ES-I3 (cell line): ENCODE data around the gene MASP1.

ENCODE experiments used
- H3K36me3 ChIP-seq: 2 replicates; pipeline ENCODE4 v1.6.1; 2013; ENCODE audit warnings: mild to moderate bottlenecking, low read length, control low read depth, moderate library complexity; ENCODE audit not compliant: insufficient read depth
- H3K4me1 ChIP-seq: 2 replicates; pipeline ENCODE4 v1.6.1; 2013; ENCODE audit warnings: mild to moderate bottlenecking, control low read depth, low read length; ENCODE audit not compliant: insufficient read depth
- H3K9ac ChIP-seq: 2 replicates; pipeline ENCODE4 v1.6.1; 2013; ENCODE audit warnings: low read depth, mild to moderate bottlenecking, low read length, moderate library complexity
- H3K9me3 ChIP-seq: 2 replicates; pipeline ENCODE4 v1.6.1; 2013; ENCODE audit warnings: mild to moderate bottlenecking, low read length, moderate library complexity; ENCODE audit not compliant: control insufficient read depth, insufficient read depth

Gene MASP1

GRCh38 chr3:187310954-187311470, 19.5 kb upstream of the MASP1 start:
- H3K9me3 ChIP-seq = no peaks in the 10 kb centered on the region; the same call in 1 of the 2 replicates
- 0 out of 2 replicates have a peak, but pooled peaks cover under 1% of the 10 kb centered on the region for H3K4me1 ChIP-seq
- H3K9ac ChIP-seq = no peak overlapping the region
- H3K36me3 ChIP-seq = no peaks in the 10 kb centered on the region

DNA sequence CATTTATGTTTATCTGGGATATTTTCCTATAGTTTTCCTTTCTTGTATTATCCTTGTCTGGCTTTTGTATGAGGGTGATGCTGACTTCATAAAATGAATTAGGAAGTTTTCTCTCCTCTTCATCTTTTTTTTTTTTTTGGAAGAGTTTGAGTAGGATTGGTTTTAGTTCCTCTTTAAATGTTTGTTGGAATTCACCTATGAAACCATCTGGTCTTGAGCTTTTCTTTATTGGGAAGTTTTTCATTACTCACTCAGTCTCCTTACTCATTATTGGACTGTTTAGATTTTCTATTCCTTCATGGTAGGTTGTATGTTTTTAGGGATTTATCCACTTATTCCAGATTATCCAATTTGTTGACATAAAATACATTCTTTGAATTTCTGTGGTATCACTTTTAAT, 18.7 kb upstream of the MASP1 start:
- Histone ChIP-seq H3K4me1 (peaks cover 6% of the 10 kb centered on the region; the same call in 1 of the 2 replicates), H3K9ac (no peak overlapping the region), H3K36me3 (no peaks in the 10 kb centered on the region), H3K9me3 (no peaks in the 10 kb centered on the region; the same call in 1 of the 2 replicates)

- Histone ChIP-seq H3K9me3 (no peaks in the 10 kb centered on the region; the same call in 1 of the 2 replicates), H3K4me1 (peaks cover 6% of the 10 kb centered on the region; the same call in 1 of the 2 replicates), H3K9ac (no peak overlapping the region), H3K36me3 (no peaks in the 10 kb centered on the region)
Observed at GRCh38 chr3:187305881-187306280, 14.3 kb upstream of the MASP1 start.

GRCh38 chr3:187299611-187300010, 8.1 kb upstream of the MASP1 start:
- H3K4me1 ChIP-seq = no peaks in the 10 kb centered on the region
- no peak overlapping the region for H3K9ac ChIP-seq
- H3K36me3 ChIP-seq = no peaks in the 10 kb centered on the region
- H3K9me3 ChIP-seq = no peaks in the 10 kb centered on the region

GRCh38 chr3:187296911-187297310, 5.4 kb upstream of the MASP1 start:
- peaks cover 18% of the 10 kb centered on the region for H3K4me1 ChIP-seq
- H3K9ac ChIP-seq = no peak overlapping the region
- no peaks in the 10 kb centered on the region for H3K36me3 ChIP-seq
- H3K9me3 ChIP-seq = no peaks in the 10 kb centered on the region

GRCh38 chr3:187296058-187296457, 4.5 kb upstream of the MASP1 start:
- no peaks in the 10 kb centered on the region for H3K9me3 ChIP-seq
- H3K9ac ChIP-seq = no peak overlapping the region
- no peaks in the 10 kb centered on the region for H3K36me3 ChIP-seq
- peaks cover 18% of the 10 kb centered on the region for H3K4me1 ChIP-seq

GRCh38 chr3:187295316-187296034, 3.9 kb upstream of the MASP1 start:
- Histone ChIP-seq H3K4me1 (peaks cover 18% of the 10 kb centered on the region), H3K9ac (no peak overlapping the region), H3K9me3 (no peaks in the 10 kb centered on the region), H3K36me3 (no peaks in the 10 kb centered on the region)

DNA sequence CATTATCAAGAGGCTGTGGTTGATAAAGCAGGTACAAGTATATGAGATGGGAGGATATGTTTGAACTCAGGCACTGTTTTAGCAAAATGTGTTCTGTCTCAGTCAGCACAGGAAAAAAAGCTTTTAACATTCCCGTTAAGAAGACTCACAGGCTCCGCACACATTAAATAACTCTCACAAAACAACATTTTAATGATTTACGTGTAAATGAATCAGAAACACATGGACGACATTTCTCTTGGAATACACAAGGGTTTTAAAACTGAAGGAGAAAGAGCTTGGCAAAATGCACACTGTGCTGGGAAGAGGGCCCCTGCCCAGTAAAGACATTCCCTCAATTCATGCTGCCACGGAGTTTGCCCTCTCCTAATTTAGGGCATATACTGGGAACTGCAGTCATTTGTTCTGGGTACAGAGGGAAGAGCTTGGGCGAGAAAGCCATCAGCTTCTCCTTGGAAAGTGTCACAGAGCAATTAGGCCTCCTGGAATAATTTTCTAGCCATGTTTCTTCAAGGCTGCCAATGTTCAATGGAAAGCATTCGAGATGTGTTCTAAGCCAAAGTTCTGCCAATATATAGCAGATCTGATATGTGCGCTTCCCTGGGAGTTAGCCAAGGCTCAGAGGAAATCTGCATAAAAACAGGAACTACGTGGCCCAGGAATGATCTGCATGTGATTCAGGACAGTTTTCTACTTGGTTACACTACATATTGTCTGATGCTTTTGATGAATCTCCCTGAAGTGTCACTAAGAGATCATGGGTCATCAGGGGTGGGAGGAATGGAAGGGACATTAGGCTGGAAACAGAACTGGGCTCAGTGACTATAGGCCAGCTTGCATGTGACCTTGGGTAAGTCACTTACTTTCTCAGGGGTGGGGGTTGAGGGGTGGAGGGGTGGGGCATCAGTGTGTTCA, 2.2 kb upstream of the MASP1 start:
- no peaks in the 10 kb centered on the region for H3K36me3 ChIP-seq
- no peaks in the 10 kb centered on the region for H3K9me3 ChIP-seq
- H3K4me1 ChIP-seq = peaks cover 18% of the 10 kb centered on the region
- H3K9ac ChIP-seq = no peak overlapping the region

DNA sequence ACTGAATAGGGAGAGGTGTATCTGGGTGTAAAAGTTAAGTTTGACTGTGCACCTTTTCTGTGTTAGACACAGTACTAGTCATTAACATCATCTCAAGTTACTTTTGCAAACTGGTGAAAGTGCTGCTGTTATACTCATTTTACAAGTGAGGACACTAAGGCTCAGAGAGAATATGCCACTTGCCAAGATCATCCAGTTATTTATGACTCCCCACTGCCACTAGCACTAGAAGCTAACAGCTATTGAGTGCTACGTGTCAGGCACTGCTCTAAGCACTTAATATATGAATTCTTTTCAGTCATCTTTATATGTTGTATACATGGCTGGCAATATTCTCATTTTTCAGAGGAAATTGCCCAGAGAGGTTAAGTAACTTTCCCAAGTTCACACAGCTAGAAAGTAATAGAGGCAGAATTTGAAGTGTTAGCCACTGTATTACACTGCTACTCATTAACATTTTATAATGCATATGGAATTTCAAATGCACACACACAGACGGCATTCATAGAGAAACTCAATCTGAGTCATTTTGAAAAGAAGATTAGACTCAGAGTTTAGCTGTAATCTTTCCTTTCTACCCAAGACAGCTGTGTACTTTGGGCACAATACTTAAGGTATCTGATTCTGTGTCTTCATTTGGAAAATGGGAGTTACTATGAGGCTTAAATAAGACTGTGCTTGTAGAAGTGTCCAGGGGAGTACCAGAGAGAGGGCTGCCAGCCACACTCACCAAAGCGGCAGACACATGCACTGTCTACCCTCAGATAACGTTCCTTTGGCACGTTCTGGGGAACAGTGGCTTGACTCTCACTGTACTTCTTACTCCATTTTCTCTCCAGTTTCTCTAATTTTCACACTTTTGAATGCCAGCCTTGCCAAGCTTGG, 1.3 kb upstream of the MASP1 start:
- peaks cover 18% of the 10 kb centered on the region for H3K4me1 ChIP-seq
- no peaks in the 10 kb centered on the region for H3K9me3 ChIP-seq
- H3K36me3 ChIP-seq = no peaks in the 10 kb centered on the region
- H3K9ac ChIP-seq = no peak overlapping the region

DNA sequence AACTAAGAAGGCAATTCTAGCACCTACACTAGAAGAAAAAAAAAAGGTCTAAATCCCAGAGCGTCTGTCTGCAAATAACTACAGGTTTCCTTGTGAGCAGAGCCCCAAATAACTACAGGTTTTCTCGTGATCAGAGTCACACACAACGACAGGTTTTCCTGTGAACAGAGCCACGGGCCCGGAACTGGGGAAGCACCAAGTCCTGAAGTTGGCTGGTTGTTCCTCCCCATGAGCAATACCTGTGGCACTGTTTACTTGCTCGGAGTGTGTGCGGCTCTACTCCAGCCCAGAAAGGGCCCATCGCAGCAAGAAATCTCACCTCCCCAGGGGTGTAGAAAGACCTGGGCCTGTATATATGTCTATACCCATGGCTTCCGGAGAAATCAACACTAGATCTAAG, 644 bp upstream of the MASP1 start:
- Histone ChIP-seq H3K9me3 (no peaks in the 10 kb centered on the region), H3K36me3 (no peaks in the 10 kb centered on the region), H3K4me1 (peaks cover 18% of the 10 kb centered on the region), H3K9ac (peak overlapping the region; percentile 58; the same call in 1 of the 2 replicates)

DNA sequence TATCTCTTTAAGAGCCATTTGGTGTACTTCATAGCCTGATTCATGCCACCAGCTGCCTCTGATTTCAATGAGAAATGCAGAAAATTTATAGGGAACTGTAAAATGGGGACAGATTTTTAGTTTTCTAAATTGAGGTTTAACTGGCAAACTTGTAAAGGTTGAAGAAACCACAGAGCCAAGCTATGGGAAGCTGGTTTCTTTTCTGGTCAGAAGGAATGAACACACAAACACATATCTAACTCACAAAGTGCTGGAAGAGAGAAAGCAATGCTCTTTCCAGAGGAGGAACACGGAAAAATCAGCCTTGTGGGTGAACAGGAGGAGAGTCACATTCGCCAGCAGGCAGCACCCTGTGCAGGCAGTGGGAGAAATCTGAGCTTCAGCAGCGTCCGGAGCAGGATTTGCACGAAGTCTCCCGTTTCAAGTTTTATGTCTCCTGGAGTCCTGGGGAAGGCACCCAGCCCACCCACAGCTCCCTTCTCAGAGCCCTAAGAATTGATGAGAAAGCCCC, 481 bp downstream of the MASP1 start:
- Histone ChIP-seq H3K36me3 (no peaks in the 10 kb centered on the region), H3K4me1 (peaks cover 18% of the 10 kb centered on the region), H3K9me3 (no peaks in the 10 kb centered on the region), H3K9ac (peak overlapping the region; percentile 58)

DNA sequence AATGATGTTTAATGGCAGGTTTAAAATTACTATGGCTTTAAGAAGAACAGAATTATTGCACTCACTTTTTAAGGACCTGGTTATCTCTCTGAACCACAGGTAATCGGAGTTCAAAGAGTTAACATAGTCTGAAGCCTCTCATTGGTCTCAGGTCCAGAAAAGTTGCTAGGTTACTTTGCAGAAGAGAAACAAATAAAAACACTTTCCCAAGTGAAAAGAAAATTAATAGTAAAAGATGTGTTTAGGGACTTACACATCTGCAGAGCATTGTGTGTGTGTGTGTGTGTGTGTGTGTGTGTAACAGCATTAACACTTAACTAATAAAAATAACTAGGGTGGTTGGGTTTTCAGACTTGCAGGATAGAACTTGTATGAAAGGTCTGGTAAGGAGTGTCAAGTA, 1.0 kb downstream of the MASP1 start:
- H3K4me1 ChIP-seq = peaks cover 18% of the 10 kb centered on the region
- no peaks in the 10 kb centered on the region for H3K9me3 ChIP-seq
- no peak overlapping the region for H3K9ac ChIP-seq
- no peaks in the 10 kb centered on the region for H3K36me3 ChIP-seq

- Histone ChIP-seq H3K4me1 (peaks cover 18% of the 10 kb centered on the region), H3K9ac (no peak overlapping the region), H3K9me3 (no peaks in the 10 kb centered on the region), H3K36me3 (no peaks in the 10 kb centered on the region)
Observed at GRCh38 chr3:187288855-187289605, 2.5 kb downstream of the MASP1 start.
